GM12801 (cell line): ENCODE results near the gene PTGES3.

Experiments used
- TF ChIP-seq, protein P1 (sequence below): IDR thresholded peaks from one replicate; pipeline ENCODE4 v1.5.1; 2011; ENCODE audit warnings: control low read depth; ENCODE audit not compliant: insufficient read length; ENCODE audit errors: extremely low read depth

Gene PTGES3

DNA sequence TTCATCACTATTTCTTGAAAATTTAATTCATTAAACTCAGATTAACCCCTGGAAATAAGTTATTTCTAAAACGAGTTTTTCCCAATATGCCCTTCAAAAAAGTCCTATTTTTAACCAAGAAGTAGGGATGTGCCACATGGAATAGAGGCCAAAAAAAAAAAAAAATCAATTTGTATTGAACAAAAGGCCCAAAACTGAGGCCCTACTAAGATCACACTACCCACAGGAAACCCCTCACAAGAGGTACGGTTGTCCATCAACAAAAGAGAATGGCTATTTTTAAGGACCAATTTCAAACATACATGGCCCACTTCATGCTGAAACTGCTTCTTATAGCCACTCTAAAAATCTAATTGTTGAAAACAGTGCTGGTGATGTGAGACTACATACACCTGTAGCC is 50.5 kb downstream of the PTGES3 start:
- TF ChIP-seq, protein P1, sequence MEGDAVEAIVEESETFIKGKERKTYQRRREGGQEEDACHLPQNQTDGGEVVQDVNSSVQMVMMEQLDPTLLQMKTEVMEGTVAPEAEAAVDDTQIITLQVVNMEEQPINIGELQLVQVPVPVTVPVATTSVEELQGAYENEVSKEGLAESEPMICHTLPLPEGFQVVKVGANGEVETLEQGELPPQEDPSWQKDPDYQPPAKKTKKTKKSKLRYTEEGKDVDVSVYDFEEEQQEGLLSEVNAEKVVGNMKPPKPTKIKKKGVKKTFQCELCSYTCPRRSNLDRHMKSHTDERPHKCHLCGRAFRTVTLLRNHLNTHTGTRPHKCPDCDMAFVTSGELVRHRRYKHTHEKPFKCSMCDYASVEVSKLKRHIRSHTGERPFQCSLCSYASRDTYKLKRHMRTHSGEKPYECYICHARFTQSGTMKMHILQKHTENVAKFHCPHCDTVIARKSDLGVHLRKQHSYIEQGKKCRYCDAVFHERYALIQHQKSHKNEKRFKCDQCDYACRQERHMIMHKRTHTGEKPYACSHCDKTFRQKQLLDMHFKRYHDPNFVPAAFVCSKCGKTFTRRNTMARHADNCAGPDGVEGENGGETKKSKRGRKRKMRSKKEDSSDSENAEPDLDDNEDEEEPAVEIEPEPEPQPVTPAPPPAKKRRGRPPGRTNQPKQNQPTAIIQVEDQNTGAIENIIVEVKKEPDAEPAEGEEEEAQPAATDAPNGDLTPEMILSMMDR = no peak

DNA sequence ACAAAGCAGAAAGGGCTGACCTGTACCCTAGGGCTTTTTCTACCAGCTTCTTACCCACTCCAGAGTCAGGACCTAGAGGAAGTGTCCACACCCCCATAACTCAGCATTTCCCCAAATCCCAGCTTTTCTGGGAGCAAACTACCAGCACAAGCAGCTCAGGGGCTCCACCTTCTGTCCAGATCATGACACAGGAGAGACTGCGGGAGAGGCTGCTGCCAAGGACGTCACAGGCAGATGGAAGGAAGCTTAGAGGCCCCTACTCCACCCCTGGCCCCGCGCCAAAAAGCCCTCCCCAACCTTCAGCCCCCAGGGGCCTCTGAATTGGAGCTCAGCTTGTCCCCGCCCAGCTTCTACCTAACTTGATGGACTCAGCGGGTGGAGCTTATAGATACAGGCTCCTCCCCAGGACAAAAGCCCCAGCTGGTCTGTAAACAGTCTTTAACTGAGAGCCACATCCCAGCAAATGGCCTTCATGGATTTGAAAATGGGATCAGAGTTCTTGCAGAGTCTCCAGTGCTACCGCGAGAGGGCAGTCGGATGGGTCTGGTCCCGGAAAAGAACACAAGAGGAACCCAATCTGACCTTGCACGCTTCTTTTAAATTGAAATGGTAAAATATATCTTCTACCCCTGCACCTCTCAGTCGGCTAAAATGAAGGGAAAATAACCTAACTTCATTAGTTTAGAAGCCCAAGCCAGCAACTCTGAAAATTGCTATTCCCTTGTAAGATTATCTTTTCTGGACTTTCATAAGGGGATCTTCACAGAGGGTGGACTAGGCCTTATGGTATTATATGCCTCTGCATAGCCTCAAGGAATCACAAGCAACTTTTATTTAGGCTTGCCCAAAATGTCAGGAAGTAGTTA is 51.2 kb downstream of the PTGES3 start:
- TF ChIP-seq, protein P1 = no peak

DNA sequence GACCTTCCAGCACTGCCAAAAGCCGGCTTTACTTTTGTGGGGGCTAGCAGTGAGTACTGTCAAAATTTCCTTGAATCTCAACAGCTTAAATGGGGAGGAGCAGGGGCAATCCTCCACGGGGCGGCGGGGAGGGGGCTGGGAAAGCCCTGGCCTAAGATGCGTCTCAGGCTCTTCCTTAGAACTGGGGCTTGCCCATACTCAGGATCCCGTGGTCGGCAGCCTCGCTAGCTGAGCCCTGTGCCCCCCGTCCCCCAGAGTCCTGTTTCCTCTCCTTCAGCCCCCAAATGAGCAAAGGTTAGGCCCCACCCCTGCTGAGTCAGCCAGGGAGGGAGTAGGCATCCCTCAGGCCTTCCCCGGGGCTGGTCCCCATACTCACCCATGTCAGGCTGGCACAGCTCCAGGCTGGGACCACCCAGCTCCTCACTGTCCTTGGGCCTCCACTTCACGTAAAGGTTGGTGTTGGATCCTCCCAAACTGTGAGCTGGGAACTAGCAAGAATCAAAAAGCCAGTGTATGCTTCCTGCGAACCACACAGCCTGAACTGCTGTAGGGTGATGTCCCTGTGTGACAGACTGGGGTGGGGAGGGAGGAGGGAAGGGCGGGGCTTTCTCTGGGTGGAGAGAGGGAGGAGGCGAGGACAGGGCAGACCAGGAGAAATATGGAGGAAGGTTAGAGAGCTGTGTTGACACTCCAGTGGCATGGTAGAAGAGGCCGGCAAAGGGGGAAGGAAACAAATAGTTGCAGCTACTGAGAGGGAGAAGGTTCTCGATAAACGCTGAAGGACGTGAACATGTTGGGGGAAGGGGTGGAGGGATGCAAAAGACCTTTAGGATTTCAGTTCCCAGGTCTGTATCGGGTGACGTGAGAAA is 52.0 kb downstream of the PTGES3 start:
- TF ChIP-seq, protein P1 = no peak

DNA sequence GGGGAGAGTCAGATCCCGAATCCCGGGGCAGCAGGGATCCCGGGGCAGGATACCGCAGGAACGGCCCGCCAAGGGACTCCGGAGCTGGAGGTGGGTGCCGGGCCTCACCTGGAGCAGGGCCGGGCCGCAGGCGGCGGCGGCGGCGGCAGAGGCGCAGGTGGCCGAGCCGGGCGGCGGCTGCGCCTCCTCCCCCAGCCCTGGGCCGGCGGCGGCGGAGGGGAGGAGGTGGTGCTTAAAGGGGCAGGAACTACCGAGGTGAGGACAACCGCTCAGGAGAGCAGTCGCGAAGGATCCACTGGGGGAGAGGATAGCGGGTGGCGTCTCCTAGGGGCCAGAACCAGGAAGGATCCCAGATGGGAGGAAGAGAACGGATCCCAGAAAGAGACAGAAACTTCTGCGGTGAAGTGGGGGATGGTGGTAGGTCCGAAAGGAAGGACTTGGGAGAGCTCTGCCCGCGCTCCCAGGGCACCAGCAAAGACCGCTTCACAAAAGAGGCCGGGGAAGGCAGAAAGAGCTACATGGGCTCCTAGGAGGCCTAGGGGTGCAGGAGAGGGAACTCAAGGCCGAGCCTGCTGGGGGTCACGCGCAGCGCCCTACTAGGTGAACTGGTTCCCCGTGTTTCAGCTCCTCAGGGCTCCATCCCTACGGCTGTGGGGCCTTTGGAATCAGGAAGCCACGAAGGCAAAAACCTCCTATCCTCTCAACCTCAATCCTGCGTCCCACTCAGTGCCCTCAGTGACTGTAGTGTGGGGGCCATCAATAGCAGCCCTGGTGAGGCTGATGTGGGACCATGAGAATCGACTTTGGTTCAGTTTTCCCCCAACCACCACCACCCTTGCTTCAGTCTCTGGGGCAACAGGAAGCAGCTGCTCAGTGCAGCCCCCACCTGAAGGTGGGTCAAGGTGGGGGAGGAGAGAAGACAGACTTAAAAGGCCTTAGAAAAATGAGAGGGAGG is 53.0 kb downstream of the PTGES3 start:
- TF ChIP-seq, protein P1 = no peak

DNA sequence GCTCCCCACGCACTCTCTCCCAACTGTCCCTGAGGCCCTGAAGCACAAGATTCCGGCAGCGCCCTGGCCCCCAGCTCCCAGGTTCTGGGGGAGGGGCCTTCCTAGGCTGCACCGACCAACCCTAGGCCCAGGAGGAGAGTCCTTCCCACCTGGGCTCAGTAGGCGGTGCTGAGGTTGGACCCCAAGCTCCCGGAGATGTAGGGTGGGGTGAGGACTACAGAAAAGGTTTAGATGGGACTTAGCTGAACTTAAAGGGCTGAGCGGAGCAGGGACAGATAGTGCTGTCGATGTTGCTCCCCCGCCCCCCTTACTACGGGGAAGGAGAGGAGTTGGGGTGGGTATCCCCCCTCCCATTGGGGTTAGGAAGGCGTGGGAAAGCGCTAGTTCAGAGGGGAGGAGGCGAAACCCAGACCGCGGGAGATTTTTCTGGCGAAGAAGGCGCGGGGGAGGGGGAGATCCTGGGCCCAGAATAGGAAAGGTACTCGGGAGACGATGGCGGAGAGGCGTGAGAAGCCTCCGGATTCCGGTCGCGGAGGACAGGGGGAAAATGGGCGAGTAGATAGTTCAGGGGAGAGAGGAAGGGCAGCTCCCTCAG is 53.7 kb downstream of the PTGES3 start:
- TF ChIP-seq, protein P1 = no peak

DNA sequence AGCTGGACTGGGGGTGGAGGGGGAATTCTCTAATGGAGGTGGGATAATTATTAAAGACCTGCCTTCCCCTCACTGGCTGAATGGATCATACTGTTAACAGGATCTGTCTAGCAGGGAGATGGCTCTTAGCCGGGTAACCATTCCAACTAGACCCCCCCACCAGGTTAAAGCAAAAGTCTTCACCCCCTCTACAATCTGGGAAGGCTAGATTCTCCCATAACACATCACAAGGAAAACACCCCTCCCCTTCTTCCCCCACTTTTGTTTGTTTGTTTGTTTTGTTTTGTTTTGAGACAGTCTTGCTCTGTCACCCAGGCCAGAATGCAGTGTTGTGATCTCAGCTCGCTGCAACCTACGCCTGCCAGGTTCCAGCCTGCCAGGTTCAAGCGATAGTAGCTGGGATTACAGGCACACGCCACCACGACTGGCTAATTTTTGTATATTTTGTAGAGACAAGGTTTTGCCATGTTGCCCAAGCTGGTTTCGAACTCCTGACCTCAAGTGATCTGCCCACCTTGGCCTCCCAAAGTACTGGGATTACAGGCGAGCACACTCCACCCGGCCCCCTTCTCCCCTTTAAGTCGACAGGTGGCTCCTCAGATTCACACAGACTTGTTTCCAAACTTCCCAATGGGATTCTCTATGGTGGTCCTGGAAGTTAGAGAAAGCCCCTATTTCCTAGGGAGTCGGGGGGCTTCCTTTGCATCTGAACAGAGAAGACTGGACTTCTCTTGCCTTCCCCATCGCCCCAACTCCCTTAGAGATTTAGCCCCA is 54.4 kb downstream of the PTGES3 start:
- TF ChIP-seq, protein P1 = no peak
